Karpas-422 (cell line): ENCODE data around the gene GBP3. TPM values are rescaled to one million over a fixed set of nuclear protein-coding genes. Genes with fewer than 3 reads are reported as not detected.
"Not testable (repeated sequence)": the region's sequence is repeated elsewhere in the genome, so short reads cannot be mapped to it uniquely, and the experiment has no call there.

Source experiments
- DNase-seq: peaks from one replicate; pipeline ENCODE4 v3.0.0-alpha.2; 2015
- H2AFZ ChIP-seq: fragments of 200-600 bp; sonication (generic); 2 replicates; pipeline ENCODE4 v1.6.1; 2014; ENCODE audit warnings: antibody characterized with exemption, low read length, mixed read lengths
- H3K27ac ChIP-seq: fragments of 200-600 bp; sonication (generic); 2 replicates; pipeline ENCODE4 v1.5.1; 2014; ENCODE audit warnings: mild to moderate bottlenecking, low read length, moderate library complexity
- H3K27me3 ChIP-seq: fragments of 200-600 bp; sonication (generic); 2 replicates; pipeline ENCODE4 v1.6.1; 2014; ENCODE audit warnings: low read length, mixed read lengths
- H3K36me3 ChIP-seq: fragments of 200-600 bp; sonication (generic); 2 replicates; pipeline ENCODE4 v1.6.1; 2014; ENCODE audit warnings: low read length, mixed read lengths; ENCODE audit not compliant: insufficient read depth
- H3K4me1 ChIP-seq: fragments of 200-600 bp; sonication (generic); 2 replicates; pipeline ENCODE4 v1.6.1; 2014; ENCODE audit warnings: mild to moderate bottlenecking, low read length, mixed read lengths
- H3K4me2 ChIP-seq: fragments of 200-600 bp; sonication (generic); 2 replicates; pipeline ENCODE4 v1.6.1; 2014; ENCODE audit warnings: low read length, low read depth, mild to moderate bottlenecking; ENCODE audit not compliant: poor library complexity, severe bottlenecking
- H3K4me3 ChIP-seq: fragments of 200-600 bp; sonication (generic); 2 replicates; pipeline ENCODE4 v1.5.1; 2014; ENCODE audit warnings: mild to moderate bottlenecking, antibody characterized with exemption, low read length, mixed read lengths
- H3K79me2 ChIP-seq: fragments of 200-600 bp; sonication (generic); 2 replicates; pipeline ENCODE4 v1.6.1; 2014; ENCODE audit warnings: mild to moderate bottlenecking, low read length, mixed read lengths
- H3K9ac ChIP-seq: fragments of 200-600 bp; sonication (generic); 2 replicates; pipeline ENCODE4 v1.6.0; 2014; ENCODE audit warnings: low read length
- H3K9me2 ChIP-seq: fragments of 200-600 bp; sonication (generic), shearing (Covaris generic); replicated peaks from 2 replicates; pipeline ENCODE4 v1.6.0; 2014; ENCODE audit warnings: mild to moderate bottlenecking, low read length, moderate library complexity; ENCODE audit not compliant: insufficient read depth
- H3K9me3 ChIP-seq: fragments of 300-700, 200-600 bp; sonication (generic); 2 replicates; pipeline ENCODE4 v1.6.1; 2014; ENCODE audit warnings: low read length, mixed read lengths
- H4K20me1 ChIP-seq: fragments of 200-600 bp; sonication (generic); 2 replicates; pipeline ENCODE4 v1.6.1; 2014; ENCODE audit warnings: mild to moderate bottlenecking, antibody characterized with exemption, low read length, low read depth; ENCODE audit not compliant: insufficient read depth
- total RNA-seq: library from RNA; depleted of rRNA; stranded (reverse); fragments of >200 nt; shearing (Covaris generic); gene quantifications from 2 replicates; pipeline ENCODE4 v1.2.3, GENCODE V29; 2014; ENCODE audit warnings: low replicate concordance

The GBP3 gene
- total RNA-seq, 1 experiment from 2014 or later, result 3.2 TPM

- no peaks in the 10 kb centered on the region for H3K27me3 ChIP-seq
- no peak overlapping the region for H3K27ac ChIP-seq
- no peak overlapping the region for H2AFZ ChIP-seq
- peaks cover 70% of the 10 kb centered on the region for H3K4me1 ChIP-seq
- H3K9me3 ChIP-seq, result no peaks in the 10 kb centered on the region
- no peaks in the 10 kb centered on the region for H4K20me1 ChIP-seq
- no peaks in the 10 kb centered on the region for H3K9me2 ChIP-seq
- peaks cover 81% of the 10 kb centered on the region for H3K79me2 ChIP-seq
- no peak overlapping the region for H3K9ac ChIP-seq
- peaks cover 25% of the 10 kb centered on the region; the same call in 1 of the 2 replicates for H3K36me3 ChIP-seq
- no peak overlapping the region for H3K4me3 ChIP-seq
- DNase-seq, result no peak
- H3K4me2 ChIP-seq, result no peak overlapping the region
Measured at GRCh38 chr1:88979749-88980116, 42.9 kb downstream of the GBP3 start.

- H2AFZ ChIP-seq, result no peak overlapping the region
- peaks cover 25% of the 10 kb centered on the region; the same call in 1 of the 2 replicates for H3K36me3 ChIP-seq
Measured at GRCh38 chr1:88979054-88979748, 43.5 kb downstream of the GBP3 start.

GRCh38 chr1:88976235-88976634 lies 46.4 kb downstream of the GBP3 start:
- DNase-seq, result no peak

More at GRCh38 chr1:88979054-88979748, 43.5 kb downstream of the GBP3 start:
- Histone ChIP-seq H3K27ac (peak overlapping the region; percentile 5; the same call in 1 of the 2 replicates), H3K4me1 (peaks cover 64% of the 10 kb centered on the region), H3K4me2 (no peak overlapping the region), H3K79me2 (peaks cover 76% of the 10 kb centered on the region), H3K27me3 (no peaks in the 10 kb centered on the region), H3K4me3 (no peak overlapping the region), H3K9me3 (no peaks in the 10 kb centered on the region), H3K9ac (no peak overlapping the region), H4K20me1 (no peaks in the 10 kb centered on the region), H3K9me2 (no peaks in the 10 kb centered on the region)
- DNase-seq, result no peak

GRCh38 chr1:88974616-88975172 lies 48.0 kb downstream of the GBP3 start:
- not testable (repeated sequence) for H3K9ac ChIP-seq, H3K4me3 ChIP-seq, H3K9me2 ChIP-seq, H3K9me3 ChIP-seq, H2AFZ ChIP-seq, H3K27me3 ChIP-seq, H3K4me2 ChIP-seq, H4K20me1 ChIP-seq, H3K27ac ChIP-seq, DNase-seq
- Histone ChIP-seq H3K4me1 (peaks cover 43% of the 10 kb centered on the region), H3K36me3 (peaks cover 14% of the 10 kb centered on the region; the same call in 1 of the 2 replicates), H3K79me2 (peaks cover 74% of the 10 kb centered on the region)

More at GRCh38 chr1:88976235-88976634, 46.4 kb downstream of the GBP3 start:
- H3K4me2 ChIP-seq, result no peak overlapping the region
- H2AFZ ChIP-seq, result no peak overlapping the region
- peaks cover 75% of the 10 kb centered on the region for H3K79me2 ChIP-seq
- H3K4me3 ChIP-seq, result no peak overlapping the region
- H3K9ac ChIP-seq, result no peak overlapping the region
- no peaks in the 10 kb centered on the region for H3K9me2 ChIP-seq
- no peaks in the 10 kb centered on the region for H3K9me3 ChIP-seq
- H4K20me1 ChIP-seq, result no peaks in the 10 kb centered on the region
- H3K4me1 ChIP-seq, result peaks cover 55% of the 10 kb centered on the region
- H3K27ac ChIP-seq, result no peak overlapping the region
- no peaks in the 10 kb centered on the region for H3K27me3 ChIP-seq
- peaks cover 18% of the 10 kb centered on the region; the same call in 1 of the 2 replicates for H3K36me3 ChIP-seq

GRCh38 chr1:88973520-88974137 lies 49.0 kb downstream of the GBP3 start:
- Histone ChIP-seq H3K27ac (no peak overlapping the region), H4K20me1 (no peaks in the 10 kb centered on the region), H3K4me3 (no peak overlapping the region), H3K9me2 (no peaks in the 10 kb centered on the region), H3K9ac (no peak overlapping the region), H3K27me3 (no peaks in the 10 kb centered on the region), H3K4me1 (peaks cover 32% of the 10 kb centered on the region), H2AFZ (no peak overlapping the region), H3K9me3 (no peaks in the 10 kb centered on the region), H3K4me2 (no peak overlapping the region), H3K79me2 (peaks cover 72% of the 10 kb centered on the region), H3K36me3 (0 out of 2 replicates have a peak, but pooled peaks cover 4% of the 10 kb centered on the region)
- DNase-seq, result peak; percentile 84

DNA sequence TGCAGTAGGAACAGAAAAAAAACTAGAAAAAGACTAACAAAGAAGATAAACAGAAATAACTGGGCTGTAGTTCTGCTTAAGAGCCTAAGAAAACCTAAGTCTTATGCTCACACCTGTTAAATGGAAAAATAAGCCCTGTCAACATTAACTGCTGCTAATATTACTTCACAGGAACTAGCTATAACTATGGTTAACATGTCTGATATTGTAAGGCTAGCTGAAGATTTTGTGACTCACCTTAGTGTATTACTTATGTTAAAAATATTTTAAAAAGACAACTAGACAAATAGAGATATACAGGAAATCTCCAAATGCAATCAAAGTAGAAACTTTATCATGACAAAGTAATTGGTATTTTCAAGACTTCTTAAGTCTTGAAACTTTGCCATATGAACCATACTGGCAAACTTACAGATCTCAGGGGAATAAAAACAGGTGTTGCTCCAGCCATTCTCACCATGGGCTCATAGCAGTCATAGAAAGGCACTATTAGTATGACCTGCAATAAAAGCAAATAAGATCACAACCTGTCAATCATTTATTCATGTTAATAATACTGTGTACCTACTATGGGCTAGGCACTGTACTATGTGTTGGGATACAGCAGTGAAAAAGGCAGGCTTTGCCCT lies 60.9 kb downstream of the GBP3 start:
- H2AFZ ChIP-seq, result no peak overlapping the region
- no peak overlapping the region for H3K27ac ChIP-seq
- H3K27me3 ChIP-seq, result no peaks in the 10 kb centered on the region
- H3K79me2 ChIP-seq, result peaks cover 3% of the 10 kb centered on the region; the same call in 1 of the 2 replicates
- H3K9me3 ChIP-seq, result no peaks in the 10 kb centered on the region
- H3K4me1 ChIP-seq, result no peaks in the 10 kb centered on the region
- peaks cover 61% of the 10 kb centered on the region for H3K36me3 ChIP-seq
- no peaks in the 10 kb centered on the region for H3K9me2 ChIP-seq
- H3K4me3 ChIP-seq, result no peak overlapping the region
- no peak overlapping the region for H3K9ac ChIP-seq
- no peak overlapping the region for H3K4me2 ChIP-seq
- no peak for DNase-seq
- H4K20me1 ChIP-seq, result no peaks in the 10 kb centered on the region

GRCh38 chr1:88961081-88961480 lies 61.6 kb downstream of the GBP3 start:
- no peaks in the 10 kb centered on the region for H4K20me1 ChIP-seq
- no peak overlapping the region for H3K27ac ChIP-seq
- no peak overlapping the region for H3K4me2 ChIP-seq
- H3K36me3 ChIP-seq, result peaks cover 64% of the 10 kb centered on the region
- H2AFZ ChIP-seq, result no peak overlapping the region
- no peaks in the 10 kb centered on the region for H3K79me2 ChIP-seq
- no peaks in the 10 kb centered on the region for H3K9me2 ChIP-seq
- no peak overlapping the region for H3K9ac ChIP-seq
- H3K4me1 ChIP-seq, result no peaks in the 10 kb centered on the region
- H3K27me3 ChIP-seq, result no peaks in the 10 kb centered on the region
- no peaks in the 10 kb centered on the region for H3K9me3 ChIP-seq
- H3K4me3 ChIP-seq, result no peak overlapping the region
- DNase-seq, result no peak
